NCI-H2171 (cell line): ENCODE results near the gene CNPY1.

ENCODE experiments used
- DNase-seq: peaks from one replicate; lab custom pipeline; 2025; lab: John Stamatoyannopoulos, UW

The CNPY1 gene

GRCh38 chr7:155466814-155467733 is 79.3 kb downstream of the CNPY1 start:
- no peak for DNase-seq

- no peak for DNase-seq
Observed at GRCh38 chr7:155466142-155466813, 80.1 kb downstream of the CNPY1 start.

GRCh38 chr7:155465761-155466141 is 80.6 kb downstream of the CNPY1 start:
- no peak for DNase-seq

GRCh38 chr7:155464948-155465739 is 81.2 kb downstream of the CNPY1 start:
- DNase-seq: no peak

GRCh38 chr7:155464183-155464582 is 82.2 kb downstream of the CNPY1 start:
- no peak for DNase-seq

- no peak for DNase-seq
Observed at GRCh38 chr7:155463114-155463811, 83.1 kb downstream of the CNPY1 start.

- DNase-seq: no peak
Observed at GRCh38 chr7:155462163-155462735, 84.1 kb downstream of the CNPY1 start.

GRCh38 chr7:155461631-155462030 is 84.7 kb downstream of the CNPY1 start:
- DNase-seq: no peak

- no peak for DNase-seq
Observed at GRCh38 chr7:155460926-155461613, 85.3 kb downstream of the CNPY1 start.

- DNase-seq: no peak
Observed at GRCh38 chr7:155459700-155460461, 86.5 kb downstream of the CNPY1 start.

- no peak for DNase-seq
Observed at GRCh38 chr7:155458878-155459699, 87.3 kb downstream of the CNPY1 start.

- no peak for DNase-seq
Observed at GRCh38 chr7:155458111-155458877, 88.1 kb downstream of the CNPY1 start, which contains the start of gene EN2. Gene EN2, plus strand, starts transcription at chr7:155458129. Its CDS starts 249 bp downstream, at chr7:155458378.

- no peak for DNase-seq
Observed at GRCh38 chr7:155457544-155458110, 88.7 kb downstream of the CNPY1 start.

GRCh38 chr7:155456738-155457543 is 89.4 kb downstream of the CNPY1 start:
- DNase-seq: no peak

- no peak for DNase-seq
Observed at GRCh38 chr7:155455776-155456737, 90.3 kb downstream of the CNPY1 start.

- no peak for DNase-seq
Observed at GRCh38 chr7:155455132-155455693, 91.1 kb downstream of the CNPY1 start.
